DND-41 (cell line): Measurements from ENCODE around the gene ASXL1.
A peak's percentile ranks its signal among the peaks of the same experiment; 100 is the strongest.

Experiments used
- ATAC-seq: fragments of 200-7000 bp; cut with Tn5 transposase; 3 replicates; pipeline ENCODE4 v1.9.1; 2021; ENCODE audit warnings: low read depth; ENCODE audit not compliant: insufficient read depth
- DNase-seq: peaks from one replicate; pipeline ENCODE4 v3.0.0-alpha.2; 2020
- H2AFZ ChIP-seq: 2 replicates; pipeline ENCODE4 v1.6.0; 2012; ENCODE audit warnings: low read depth, low read length
- H3K27ac ChIP-seq: 2 replicates; pipeline ENCODE4 v1.5.1; 2012; ENCODE audit warnings: low read length, inconsistent platforms
- H3K27me3 ChIP-seq: fragments of 200-600 bp; sonication (generic); 2 replicates; pipeline ENCODE4 v1.6.0; 2012; ENCODE audit warnings: low read length, mild to moderate bottlenecking, inconsistent platforms; ENCODE audit not compliant: insufficient read depth, poor library complexity
- H3K36me3 ChIP-seq: 2 replicates; pipeline ENCODE4 v1.5.1; 2012; ENCODE audit warnings: low read length, inconsistent platforms; ENCODE audit not compliant: insufficient read depth
- H3K4me1 ChIP-seq: 2 replicates; pipeline ENCODE4 v1.5.1; 2012; ENCODE audit warnings: mild to moderate bottlenecking, low read length; ENCODE audit not compliant: insufficient read depth
- H3K4me2 ChIP-seq: 2 replicates; pipeline ENCODE4 v1.6.0; 2012; ENCODE audit warnings: mild to moderate bottlenecking, moderate library complexity, low read length, inconsistent platforms; ENCODE audit not compliant: insufficient read depth
- H3K4me3 ChIP-seq, 2 experiments: fragments of 200-600 bp in 1 of 2; shearing (Covaris generic) in 1 of 2; 2 replicates each; pipeline ENCODE4 v1.5.1; 2012 to 2016; ENCODE audit warnings: inconsistent platforms in 2 of 2, low read length in 2 of 2, mild to moderate bottlenecking in 2 of 2, low read depth in 1 of 2, moderate library complexity in 1 of 2
- H3K79me2 ChIP-seq: 2 replicates; pipeline ENCODE4 v1.6.0; 2012; ENCODE audit warnings: low read length, inconsistent platforms; ENCODE audit not compliant: insufficient read depth
- H3K9ac ChIP-seq: 2 replicates; pipeline ENCODE4 v1.6.0; 2012; ENCODE audit warnings: low read depth, mild to moderate bottlenecking, inconsistent platforms, low read length, moderate library complexity
- H3K9me3 ChIP-seq: 2 replicates; pipeline ENCODE4 v1.5.1; 2012; ENCODE audit warnings: low read length, moderate library complexity, mild to moderate bottlenecking, inconsistent platforms; ENCODE audit not compliant: insufficient read depth, severe bottlenecking
- H4K20me1 ChIP-seq: 2 replicates; pipeline ENCODE4 v1.6.0; 2012; ENCODE audit warnings: low read length; ENCODE audit not compliant: insufficient read depth
- CTCF ChIP-seq: IDR thresholded peaks from 2 replicates; pipeline ENCODE4 v1.5.1; 2012; ENCODE audit warnings: borderline replicate concordance, low read length, moderate library complexity, mild to moderate bottlenecking; ENCODE audit not compliant: poor library complexity, severe bottlenecking; ENCODE audit errors: extremely low read depth
- EZH2 ChIP-seq: IDR thresholded peaks from 3 replicates; pipeline ENCODE4 v1.6.1; 2012; ENCODE audit warnings: borderline replicate concordance, low read depth, mild to moderate bottlenecking, moderate library complexity, low read length, inconsistent platforms; ENCODE audit not compliant: severe bottlenecking

The ASXL1 gene

GRCh38 chr20:32439132-32439829 is 81.2 kb downstream of the ASXL1 start:
- Histone ChIP-seq H4K20me1 (peaks cover 61% of the 10 kb centered on the region), H3K4me3 (no peak overlapping the region), H2AFZ (no peak overlapping the region), H3K79me2 (peaks cover 2% of the 10 kb centered on the region; the same call in 1 of the 2 replicates), H3K9me3 (no peaks in the 10 kb centered on the region), H3K4me1 (no peaks in the 10 kb centered on the region), H3K27ac (no peak overlapping the region; the same call in 1 of the 2 replicates), H3K27me3 (no peaks in the 10 kb centered on the region), H3K36me3 (peaks cover 95% of the 10 kb centered on the region), H3K4me2 (no peak overlapping the region), H3K9ac (no peak overlapping the region)
- DNase-seq (peak; percentile 33), ATAC-seq (peak; percentile 52)
- TF ChIP-seq EZH2 = no peak
- peak; percentile 27 for TF ChIP-seq CTCF

DNA sequence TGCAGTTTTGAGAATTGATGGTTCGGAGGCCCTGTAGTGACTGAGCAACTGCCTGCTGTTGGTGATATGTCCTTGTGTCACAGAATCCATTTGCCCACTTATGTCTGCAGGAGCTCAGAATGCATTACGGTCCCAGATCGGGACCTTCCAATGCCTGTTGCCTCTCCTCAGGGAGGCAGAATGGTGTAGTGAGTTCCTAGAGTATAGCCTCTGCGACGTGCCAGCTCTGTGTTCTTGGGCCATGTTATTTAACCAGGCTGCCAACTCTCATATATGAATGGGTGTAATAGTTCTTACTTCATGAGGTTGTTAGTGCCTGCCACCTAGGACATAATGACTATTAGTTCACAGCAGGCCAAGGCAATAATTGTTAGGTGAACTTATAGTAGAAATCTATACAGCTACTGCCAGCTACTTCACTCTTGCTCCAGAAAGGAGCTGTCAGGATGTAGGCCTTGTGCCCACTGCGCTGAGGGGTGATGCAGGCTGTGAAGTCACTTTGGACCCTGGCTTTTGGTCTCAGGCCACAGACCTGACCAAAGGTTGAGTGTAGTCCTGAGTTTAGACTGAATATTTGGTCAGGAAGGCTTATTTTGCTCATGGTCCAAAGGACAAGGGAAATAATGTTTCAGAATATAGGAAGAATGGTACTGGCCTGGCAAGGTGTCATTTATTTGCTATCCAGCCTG is 82.1 kb downstream of the ASXL1 start:
- no peak for TF ChIP-seq CTCF
- no peak for TF ChIP-seq EZH2
- Histone ChIP-seq H3K79me2 (peaks cover 2% of the 10 kb centered on the region; the same call in 1 of the 2 replicates), H2AFZ (no peak overlapping the region), H3K4me1 (no peaks in the 10 kb centered on the region), H3K9ac (no peak overlapping the region), H3K36me3 (peaks cover 95% of the 10 kb centered on the region), H3K4me3 (no peak overlapping the region), H3K4me2 (no peak overlapping the region), H4K20me1 (peaks cover 54% of the 10 kb centered on the region), H3K27me3 (no peaks in the 10 kb centered on the region), H3K27ac (no peak overlapping the region), H3K9me3 (no peaks in the 10 kb centered on the region)
- ATAC-seq (no peak), DNase-seq (no peak)

GRCh38 chr20:32440758-32441078 is 82.6 kb downstream of the ASXL1 start:
- H3K27ac ChIP-seq = no peak overlapping the region
- no peak overlapping the region for H2AFZ ChIP-seq
- H3K27me3 ChIP-seq = no peaks in the 10 kb centered on the region
- H4K20me1 ChIP-seq = peaks cover 53% of the 10 kb centered on the region
- no peaks in the 10 kb centered on the region for H3K9me3 ChIP-seq
- no peak overlapping the region for H3K4me3 ChIP-seq
- DNase-seq = no peak
- H3K4me1 ChIP-seq = no peaks in the 10 kb centered on the region
- H3K4me2 ChIP-seq = no peak overlapping the region
- H3K9ac ChIP-seq = no peak overlapping the region
- TF ChIP-seq CTCF (no peak), EZH2 (no peak)
- ATAC-seq = no peak
- peaks cover 2% of the 10 kb centered on the region; the same call in 1 of the 2 replicates for H3K79me2 ChIP-seq
- H3K36me3 ChIP-seq = peaks cover 95% of the 10 kb centered on the region
